HG03469 (cell line): ENCODE results near the gene ST6GAL2.

Experiments
- ATAC-seq: cut with Tn5 transposase; IDR thresholded peaks from one replicate; pipeline ENCODE4 v1.9.1; 2021; ENCODE audit warnings: mild to moderate bottlenecking, moderate library complexity, moderate number of reproducible peaks; ENCODE audit not compliant: unreplicated experiment

The ST6GAL2 gene

DNA sequence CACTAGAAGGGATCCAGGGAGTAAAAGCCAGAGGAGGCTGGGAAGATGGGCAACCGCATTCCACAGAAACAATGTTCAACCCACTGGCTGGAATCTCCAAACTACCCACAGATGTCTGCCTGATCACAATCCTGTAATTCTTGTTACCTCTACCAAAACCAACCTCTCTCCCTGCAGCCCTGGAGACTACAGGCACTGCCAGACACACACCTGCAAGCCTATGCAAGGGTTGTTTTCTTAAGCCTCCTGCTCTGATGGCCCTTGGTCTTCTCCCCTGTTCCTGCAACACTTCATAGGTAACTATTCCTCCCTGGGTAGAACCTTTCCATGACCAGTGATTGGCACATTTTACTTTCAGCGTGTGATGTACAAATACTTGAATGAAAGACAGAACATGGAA, 21.9 kb downstream of the ST6GAL2 start:
- no peak for ATAC-seq

DNA sequence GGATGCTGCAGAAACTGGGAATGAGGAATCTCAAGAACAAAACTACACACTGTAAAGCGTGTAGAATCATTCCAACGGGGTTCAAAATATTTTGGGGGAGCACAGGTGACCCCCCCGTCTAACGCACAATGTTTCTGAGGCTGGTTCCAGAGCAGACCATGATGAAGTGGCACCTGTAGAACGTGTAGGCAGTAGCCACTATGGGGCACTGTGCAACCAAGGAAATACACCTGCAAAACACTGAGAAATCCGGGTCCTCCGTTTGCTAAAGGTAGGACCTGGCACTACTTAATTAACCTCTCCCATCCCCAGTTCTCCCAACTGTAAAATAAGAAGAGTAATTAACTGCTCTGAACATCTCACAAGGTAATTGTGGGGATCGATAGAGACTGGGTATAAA, 22.6 kb downstream of the ST6GAL2 start:
- ATAC-seq, result no peak

DNA sequence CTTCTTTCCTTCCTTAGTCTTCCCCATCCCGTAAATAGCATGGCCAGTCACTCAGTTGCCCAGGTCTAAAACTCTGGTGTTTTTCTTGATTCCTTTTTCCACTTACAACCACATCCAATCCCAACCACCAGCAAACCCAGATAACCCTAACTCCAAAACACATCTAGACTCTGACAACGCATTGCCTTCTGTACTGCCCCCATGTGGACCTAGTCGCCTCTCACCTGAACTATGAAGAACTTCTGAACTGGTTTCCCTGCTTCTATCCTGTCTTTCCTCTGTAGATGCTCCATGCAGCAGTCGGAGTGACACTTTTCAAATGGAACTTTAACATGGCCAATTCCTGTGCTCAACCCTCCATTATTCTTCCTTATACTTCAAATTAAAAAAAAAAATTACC, 26.5 kb downstream of the ST6GAL2 start:
- no peak for ATAC-seq

DNA sequence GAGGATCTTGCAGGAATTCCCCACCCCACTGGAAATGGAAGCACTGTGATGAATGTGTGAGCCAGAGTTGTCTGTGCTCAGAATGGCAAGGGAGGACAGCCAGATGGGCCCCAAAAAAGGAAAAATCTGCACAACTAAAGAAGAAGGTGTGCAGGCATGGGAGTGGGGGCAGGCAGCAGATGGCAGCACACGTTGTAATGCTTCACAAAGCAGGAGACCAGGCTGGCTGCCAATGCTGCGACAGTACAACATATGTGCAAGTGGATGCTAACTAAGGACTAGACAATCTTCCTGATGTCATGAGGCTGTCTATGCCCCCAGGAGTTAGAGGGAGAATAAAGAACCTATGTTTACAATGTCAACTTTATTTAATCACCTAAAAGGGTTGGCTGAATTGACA, 27.2 kb downstream of the ST6GAL2 start:
- no peak for ATAC-seq

DNA sequence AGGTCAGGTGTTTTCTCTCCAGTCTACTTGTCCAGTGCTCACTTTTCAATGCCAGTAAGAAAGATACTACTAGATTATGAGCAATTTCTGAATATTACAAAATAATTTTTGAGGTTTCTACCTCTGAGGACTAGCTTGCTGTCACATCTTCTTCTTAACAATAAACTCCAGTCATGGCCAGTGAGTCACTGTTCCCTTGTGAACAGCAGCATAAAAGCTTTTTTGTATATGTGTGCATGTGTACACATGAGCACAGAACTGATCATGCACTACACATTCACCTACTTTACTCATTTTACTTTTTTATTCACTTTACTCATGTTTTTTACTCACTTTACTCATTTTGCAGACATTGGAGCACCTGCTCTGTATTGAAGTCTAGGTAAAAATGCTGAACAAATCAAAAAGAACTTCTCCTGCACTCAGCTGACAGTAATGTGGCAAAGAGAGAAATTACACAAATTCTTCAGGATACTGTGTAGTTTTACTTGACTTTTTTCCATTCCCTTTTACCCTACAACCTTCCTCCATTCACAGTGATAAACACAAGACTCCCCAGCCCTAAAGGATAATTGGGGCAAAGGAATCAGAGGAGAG, 28.0 kb downstream of the ST6GAL2 start:
- ATAC-seq, result no peak

DNA sequence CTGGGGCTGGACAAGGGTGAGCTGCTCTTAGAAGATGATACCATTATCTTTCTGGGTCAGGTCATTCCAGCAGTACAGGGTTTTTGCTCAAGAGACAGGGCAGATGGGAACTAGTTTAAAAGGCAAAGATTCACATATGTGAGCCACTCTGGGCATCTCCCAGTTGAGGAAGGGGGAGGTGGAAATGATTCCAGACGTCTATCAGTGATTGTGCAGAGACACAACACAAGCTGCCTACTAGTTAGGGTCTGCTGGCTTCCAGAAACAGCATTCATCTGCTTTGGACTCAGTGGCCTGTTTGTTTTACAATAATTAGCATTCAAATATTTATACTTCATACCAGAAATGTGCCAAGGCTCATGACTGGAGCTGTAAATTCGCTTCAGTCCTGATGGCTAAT, 32.3 kb downstream of the ST6GAL2 start:
- no peak for ATAC-seq

DNA sequence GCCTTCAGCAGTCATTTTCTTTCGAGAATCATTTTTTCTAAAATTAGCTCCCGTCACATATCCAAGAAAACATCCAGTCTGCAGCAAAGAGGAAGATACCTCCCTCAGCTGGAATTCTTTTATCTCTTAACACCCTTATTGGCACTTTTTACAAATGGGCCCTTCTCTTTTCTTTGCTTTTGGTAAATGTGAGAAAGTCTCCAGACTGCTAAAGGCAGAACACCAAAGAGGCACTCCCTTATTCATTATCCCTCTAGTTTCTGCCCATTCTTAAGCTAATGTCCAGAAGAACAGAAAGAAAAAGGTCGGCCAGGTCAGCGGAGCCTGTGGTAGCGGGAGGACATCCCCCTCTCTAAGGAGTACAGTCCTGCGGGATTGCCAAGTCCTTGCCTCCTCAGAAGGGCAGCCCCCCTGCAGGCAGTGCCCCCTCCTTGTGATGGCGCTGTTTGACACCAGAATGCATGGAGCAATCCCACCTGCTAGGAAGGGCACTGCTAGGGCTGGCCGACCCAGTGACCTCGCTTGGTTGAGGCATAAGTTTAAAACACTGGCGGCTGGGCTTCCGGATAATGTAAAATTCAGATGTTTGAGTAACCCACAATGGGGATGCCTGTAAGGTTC, 34.0 kb downstream of the ST6GAL2 start:
- no peak for ATAC-seq

DNA sequence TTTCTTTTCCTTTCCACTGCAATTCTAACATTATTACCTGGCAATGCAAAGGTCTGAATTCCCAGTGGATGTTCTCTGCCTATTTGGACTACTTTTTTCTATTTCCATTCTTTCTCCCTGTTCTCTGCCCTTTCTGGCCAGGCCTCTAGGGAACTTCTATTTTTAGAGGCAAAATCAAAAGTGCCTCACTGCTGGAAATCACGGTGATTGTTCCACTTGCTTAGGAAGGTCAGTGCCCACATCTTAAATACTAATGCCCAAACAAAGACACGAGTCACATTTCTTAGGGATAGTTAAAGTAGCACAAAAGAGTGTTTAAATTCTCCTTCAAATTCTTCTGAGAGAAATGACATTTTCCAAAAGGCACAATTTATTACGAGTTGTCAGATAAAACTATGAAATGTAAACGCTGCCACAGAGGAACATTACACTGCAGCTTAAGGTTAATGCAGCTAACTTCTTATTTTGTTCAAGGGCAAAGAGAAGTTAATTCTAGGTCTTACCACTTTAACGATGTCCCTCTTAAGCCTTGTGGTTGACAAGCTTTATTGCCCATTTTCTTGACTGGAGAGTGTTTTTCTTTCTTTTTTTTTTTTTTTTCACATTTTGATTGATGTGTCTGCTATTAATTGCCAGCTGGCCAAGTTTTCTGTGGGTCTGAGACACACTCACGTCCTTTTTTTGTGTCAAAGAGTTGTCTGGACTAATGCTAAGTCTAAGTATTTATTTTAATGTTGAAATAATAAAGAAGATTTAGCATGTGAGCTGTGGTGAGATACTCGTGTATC, 34.7 kb downstream of the ST6GAL2 start:
- no peak for ATAC-seq

DNA sequence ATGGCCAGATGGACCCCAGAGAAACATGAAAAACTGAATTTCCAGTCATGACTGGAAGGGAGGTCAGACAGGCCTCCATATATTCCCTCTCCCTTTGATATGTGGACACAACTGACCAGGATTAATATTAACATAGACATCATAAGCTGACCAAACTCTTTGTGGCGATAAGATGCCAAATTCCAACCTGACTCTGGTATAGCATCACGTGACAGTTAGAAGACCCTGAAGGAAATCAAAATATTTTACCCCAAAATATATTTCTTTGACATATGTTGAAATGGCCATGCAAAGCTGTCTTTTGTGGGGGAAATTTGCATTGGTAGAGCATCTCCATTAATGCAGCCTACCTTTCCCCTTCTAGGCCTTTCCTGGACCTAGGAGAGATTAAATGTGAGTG, 36.7 kb downstream of the ST6GAL2 start:
- ATAC-seq, result no peak

DNA sequence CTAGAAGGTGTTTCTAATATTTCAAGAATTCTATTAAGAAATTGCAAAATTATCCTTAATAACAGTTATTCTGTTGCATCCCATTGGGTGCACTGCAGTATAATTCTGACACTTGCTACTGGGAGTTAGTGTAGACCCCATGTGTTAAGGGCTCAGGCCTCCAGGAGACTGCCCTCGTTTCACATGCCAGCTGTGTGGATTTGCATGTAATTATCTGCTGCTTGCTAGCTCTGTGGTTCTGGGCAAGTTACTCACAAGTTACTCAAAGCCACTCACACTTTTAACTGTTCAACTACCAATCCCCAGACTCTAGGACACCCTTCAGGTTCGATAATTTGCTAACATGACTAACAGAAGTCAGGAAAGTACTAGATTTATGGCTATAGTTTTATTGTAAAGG, 38.6 kb downstream of the ST6GAL2 start:
- no peak for ATAC-seq

DNA sequence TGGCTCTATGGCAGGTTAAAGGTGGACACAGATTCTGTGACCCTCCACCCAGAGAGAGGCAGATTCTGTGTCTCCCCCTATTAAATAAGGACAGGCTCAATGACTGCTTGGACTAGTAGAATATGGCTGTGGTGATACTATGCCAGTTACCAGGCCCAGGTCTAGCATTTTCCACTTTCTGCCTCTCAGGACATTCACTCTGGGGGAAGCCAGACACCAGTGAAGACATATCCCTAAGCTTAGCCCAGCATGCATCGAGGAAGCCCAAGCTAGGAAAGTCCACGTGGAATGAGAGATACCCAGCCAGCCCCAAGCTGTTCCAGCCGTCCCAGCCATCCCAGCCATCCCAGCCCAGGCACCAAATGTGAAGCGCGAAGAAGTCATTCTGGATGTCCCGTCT, 40.3 kb downstream of the ST6GAL2 start:
- no peak for ATAC-seq

DNA sequence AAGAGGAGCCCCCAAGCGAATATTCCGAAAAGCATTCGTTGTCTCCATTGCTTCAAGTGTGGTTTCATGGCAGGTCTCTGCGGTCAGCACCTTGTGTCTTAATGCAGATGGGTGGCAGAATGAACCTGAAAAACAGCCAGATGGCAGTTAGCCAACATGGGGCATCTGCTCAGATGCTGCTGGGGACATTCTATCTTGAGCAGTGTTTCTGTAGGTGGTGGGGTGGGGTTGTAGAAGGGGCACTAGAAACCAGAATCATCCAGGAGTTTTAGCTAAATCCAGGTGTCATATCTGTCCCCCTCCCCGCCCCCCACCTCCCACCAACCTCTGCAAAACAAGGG, 42.1 kb downstream of the ST6GAL2 start:
- no peak for ATAC-seq

DNA sequence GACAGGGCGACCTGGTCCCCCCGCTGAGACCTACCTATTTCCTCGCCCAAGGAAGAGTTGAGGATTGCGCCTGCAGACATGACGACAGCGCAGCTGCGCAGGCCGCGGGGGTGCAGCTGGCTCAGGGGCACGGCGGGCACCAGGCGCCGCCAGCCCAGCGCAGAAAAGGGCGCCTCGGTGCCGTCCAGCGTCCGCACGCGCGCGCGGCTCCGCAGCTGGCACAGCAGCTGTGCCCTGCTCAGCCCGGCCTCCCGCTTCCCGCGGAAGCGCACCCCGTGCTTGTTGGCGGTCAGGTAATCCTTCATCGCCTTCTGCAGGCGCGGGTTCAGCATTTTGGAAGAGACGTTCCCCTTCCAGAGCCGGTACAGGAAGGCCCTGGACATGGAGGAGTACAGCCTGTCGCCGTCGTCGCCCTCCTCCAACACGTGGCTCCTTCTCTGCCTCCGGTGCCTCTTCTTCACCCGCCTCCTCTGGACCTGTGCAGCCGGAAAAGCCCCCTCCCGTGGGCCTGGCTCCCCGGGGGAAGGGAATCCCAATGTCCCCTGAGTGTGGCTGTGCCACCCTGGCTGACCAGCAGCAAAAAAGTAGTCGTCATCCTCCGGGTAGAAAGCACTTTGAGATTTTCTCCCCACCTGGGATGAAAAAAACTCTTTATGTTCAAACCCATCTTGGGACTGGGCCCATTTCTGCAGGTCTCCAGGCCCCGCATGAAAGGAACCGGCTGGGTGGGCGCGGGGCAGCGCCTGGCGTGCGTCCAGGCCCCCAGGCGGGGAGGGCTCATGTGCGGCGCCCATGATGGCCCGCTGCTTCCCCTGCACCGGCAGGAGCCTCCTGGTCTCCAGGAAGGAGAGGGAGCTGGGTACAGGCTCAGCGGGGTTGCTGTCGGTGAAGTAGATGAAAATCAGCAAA, 42.7 kb downstream of the ST6GAL2 start:
- no peak for ATAC-seq

DNA sequence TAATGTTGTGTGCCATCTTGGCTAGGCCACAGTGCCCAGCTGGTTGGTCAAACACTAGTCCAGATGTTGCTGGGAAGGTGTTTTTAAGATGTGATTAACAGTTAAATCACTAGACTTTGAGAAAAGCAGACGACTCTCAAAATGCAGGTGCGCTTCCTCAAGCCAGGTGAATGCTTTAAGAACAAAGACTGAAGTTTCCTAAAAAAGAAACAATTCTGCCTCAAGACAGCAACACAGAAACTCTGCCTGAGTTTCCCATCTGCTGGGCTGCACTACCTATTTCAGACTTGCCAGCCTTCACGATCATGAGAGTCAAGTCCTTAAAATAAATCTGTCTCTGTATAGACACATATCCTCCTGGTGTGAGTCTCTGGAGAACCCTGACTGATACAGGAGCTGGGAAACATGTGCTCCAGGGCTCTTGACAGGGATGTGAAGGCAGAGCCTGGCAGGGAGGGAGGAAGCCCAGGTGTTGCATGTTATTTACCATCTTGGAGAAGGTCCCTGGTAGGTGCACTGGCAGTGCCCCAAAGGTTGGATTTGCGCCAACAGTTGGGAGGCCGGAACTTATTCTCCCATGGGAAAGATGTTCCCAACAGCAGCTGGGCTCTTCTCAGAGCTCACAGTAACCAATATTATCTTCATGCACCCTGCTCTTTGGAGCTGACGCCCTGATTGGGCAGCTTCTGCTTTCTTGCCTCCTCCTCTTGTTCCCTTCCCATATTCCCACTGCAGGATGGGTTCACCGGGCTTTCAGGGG, 43.9 kb downstream of the ST6GAL2 start:
- ATAC-seq, result no peak

DNA sequence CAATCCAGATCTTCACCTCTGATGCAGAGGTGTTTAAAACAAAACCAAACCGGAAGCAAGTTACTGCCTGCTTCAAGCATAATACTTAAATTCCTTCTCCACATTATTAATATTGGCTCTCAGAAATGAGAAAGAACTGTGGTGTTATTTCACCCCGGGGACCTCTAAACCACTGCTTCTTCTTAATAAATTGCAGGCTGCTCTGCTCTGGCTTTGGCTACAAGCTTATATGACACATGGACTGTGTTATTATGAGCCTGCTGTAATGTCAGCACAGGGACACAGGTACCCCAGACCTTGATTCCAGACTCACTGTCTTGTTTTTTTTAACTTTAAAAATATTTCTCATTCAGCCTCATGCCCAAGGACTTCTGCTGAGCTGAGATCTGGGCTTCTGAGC, 45.1 kb downstream of the ST6GAL2 start:
- ATAC-seq, result no peak

DNA sequence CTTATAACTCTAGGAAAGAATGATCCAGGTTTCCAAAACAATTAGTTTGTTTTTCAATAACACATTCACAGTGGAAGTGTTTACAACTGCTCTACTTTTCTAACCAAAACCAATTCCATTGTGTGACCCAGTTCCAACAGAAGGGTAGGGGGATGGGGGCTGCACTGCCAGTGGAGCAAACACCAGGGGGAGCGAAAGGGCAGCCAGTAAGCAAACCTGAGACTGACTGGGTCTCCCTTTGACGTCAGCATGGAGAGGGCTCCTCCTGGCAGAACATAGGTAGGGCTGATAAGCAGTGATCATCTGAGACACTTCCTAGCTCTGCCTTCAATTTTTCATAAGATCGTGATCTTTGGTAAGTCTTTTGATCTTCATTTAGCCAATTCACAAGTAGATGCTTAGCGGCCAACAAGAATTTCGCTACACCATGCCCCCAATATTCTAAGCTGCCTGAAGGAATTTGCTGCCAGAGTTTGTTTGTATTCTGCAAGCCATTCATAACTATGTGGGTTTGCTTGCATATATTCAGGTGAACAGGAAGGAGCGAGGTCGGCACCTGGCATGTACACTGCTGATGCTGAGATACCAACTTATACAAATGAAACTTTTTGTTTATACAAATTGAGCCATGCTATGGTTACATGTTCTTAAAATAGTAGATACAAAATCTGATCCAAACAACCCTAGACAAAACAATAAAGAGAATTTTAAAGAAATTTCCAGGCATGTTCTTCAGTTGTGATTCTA, 45.9 kb downstream of the ST6GAL2 start:
- ATAC-seq, result no peak

DNA sequence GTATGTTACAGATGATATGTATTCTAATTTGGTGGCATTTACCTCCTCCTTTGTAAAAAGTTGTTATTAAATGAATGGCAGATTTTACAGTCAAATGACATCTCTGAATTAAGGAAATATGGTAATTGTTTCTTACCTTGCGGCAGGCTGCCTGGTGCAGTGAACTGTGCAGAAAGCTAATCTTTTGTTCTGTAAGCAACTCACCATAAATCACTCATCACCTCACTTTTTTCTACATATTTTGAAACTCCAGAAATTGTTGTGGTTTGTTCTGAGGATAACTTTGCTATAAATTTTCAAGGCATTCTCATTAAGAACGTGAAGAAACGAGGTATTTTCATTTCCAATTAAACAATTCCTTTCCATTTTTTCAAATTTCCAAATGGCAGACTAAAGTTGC, 52.7 kb downstream of the ST6GAL2 start:
- no peak for ATAC-seq

DNA sequence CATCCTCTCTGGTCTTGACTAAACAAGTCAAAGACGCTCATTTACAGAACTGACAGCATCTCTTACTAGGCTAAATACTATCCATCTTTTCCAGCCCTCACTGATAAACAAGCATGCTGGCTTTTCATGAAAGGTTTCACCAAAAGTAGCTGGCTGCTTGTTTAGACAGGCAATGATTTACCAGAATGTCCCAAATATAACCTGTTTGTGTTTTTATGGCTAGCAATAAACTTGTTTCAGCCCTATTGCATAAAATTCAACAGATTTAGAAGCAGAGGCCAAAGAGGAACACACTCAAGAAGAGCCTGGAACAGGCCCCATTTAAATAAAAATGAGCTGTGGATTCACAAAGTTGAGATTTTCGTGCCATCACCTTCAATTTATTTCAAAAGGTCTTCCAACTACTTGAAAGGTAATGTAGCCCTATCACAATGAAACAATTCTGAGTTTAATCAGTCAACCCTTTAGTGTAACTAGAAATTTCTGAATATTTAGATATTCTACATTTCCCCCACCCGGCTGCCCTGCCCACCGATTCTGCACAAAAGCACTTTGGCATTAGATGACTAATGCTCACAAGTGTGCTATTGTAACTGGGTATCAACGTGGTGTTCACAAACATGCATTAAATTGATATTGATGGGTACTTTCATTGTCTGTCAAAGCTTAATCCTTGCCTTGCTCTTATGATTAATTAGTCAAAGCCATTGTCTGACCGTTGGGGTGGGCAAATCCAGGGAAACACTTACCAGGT, 54.0 kb downstream of the ST6GAL2 start:
- no peak for ATAC-seq

DNA sequence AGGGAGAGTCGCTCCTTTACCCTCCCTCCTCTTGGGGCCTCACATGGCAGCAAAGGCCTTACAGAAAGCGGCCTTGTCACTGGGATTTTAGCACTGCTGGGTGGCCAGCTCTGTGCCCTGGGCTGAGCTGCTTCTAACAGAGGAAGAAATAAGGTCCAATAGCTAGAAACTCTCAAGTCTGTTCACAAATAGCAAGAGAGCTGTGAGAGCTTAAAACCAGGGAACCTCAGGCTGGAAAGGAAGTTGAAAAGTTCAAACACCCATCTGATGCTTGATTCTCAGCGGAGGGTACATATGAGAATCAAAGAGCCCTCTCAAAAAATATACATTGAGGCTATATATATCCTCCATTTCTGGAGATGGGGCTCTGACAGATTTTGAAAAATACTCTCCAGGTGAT, 54.7 kb downstream of the ST6GAL2 start:
- no peak for ATAC-seq
